SW 1271 (cell line): ENCODE measurements around the gene ZNF488.
A peak's percentile ranks its signal among the peaks of the same experiment; 100 is the strongest.

Experiments used
- DNase-seq, 2 experiments: peaks; one replicate each; lab custom pipeline; 2025; lab: John Stamatoyannopoulos, UW

Gene ZNF488

DNA sequence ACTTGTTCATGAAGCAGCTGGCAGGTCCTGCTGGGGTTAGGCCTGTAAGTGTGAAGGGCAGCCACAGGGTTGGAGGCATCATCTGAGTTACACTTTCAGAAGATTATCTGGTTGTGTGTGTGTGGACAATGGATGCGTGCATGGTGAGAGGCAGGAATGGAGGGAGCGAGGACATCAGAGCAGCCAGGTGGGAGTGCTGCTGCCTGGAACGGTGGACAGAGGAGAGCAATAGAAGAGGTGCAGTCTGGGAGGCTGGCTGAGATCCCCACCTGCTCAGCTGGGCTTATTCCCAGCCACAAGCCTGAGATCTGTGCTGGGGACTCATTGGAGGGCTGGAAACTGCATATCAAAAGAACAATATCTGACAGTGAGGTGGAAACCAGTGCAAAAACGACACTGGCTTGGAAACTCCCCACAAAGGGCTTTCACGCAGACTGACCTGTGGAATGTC lies 17.9 kb downstream of the ZNF488 start:
- DNase-seq = no peak

DNA sequence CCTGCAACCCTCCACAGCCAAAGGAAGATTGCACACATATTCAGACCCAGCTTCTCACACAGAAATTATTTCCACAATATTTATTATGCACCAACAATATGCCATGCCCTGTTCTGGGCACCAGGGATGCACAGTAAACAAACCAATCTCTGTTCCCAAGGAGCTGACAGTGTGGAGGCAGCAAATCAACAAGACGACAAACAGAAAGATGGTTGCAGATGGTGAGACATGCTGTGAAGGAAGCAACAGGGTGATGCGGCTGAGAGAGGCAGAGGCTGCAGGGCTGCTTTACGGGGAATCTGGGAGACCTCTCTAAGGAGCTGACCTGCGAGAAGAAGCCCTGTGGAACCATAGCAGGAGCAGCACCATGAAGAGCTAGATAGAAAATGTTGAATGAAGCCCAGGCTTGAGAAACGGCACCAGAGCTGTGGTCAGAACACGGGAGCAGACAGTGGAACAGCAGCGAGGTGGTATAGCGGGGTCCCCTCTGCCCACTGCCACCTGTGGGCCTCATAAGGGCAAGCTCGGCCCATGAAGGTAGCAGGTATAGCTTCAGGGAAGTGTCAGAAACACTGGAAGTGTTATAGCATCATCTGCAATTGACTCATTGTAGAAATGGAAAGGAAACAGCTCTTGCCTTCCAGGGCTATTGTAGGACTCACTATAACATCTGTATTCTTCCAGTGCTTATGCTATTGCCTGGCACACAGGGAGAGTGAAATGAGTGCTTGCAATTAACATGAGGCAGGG lies 18.5 kb downstream of the ZNF488 start:
- no peak for DNase-seq

DNA sequence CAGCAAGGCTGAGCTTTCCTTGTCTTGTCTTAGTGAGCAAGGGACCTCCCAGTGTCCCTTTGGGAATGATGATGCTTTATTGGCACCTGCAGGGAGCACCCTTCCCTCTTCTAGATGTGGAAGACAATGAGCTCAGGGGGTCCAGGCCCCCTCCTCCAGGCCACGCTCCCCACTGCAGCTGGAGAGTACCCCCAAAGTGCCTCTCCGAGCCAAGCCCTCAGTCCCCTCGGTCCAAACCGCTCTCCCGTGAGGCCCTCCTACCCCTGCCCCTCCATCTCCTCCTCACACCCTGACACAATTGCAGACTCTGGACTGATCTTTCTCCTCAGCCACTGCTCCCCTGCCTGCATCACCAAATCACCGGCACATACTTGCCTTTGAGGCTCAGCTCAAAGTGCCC lies 19.2 kb downstream of the ZNF488 start:
- no peak for DNase-seq

DNA sequence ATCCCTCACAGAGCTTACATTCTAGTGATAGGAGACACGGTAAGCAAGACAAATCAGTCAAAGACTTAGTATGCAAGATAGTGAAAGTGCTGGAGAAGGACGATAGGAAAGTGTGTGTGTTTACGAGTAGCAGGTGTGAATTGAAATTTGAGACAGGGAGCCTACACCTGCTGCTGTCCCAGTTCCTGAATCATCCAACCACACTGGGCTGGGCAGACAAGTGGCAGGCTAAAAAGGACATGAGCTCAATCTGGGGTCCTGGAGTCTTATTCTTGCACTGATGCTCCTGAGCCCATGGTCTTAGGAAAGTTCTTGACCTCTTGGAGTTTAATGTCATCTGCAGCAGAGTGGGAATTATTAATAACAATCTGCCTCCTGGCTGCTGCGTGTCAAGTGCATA lies 19.7 kb downstream of the ZNF488 start:
- no peak for DNase-seq

DNA sequence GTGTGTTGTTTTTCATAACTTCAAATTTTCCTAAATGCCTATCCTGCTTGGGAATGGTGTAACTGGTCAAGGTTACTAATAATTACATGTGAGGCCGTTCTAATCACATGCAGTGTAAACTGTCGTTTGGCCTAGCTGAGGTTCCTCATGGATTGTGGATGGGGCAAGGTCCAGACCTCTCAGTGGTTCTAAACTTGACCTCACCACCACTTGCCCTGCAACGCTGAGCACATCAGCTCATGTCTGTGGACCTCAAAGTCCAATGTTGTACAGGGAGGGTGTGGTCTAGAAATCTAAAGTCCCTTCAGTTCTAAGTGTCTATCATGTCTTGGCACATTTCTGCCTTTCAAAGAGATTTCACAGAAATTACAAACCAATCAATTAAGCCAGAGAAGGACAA lies 20.3 kb downstream of the ZNF488 start:
- no peak for DNase-seq

DNA sequence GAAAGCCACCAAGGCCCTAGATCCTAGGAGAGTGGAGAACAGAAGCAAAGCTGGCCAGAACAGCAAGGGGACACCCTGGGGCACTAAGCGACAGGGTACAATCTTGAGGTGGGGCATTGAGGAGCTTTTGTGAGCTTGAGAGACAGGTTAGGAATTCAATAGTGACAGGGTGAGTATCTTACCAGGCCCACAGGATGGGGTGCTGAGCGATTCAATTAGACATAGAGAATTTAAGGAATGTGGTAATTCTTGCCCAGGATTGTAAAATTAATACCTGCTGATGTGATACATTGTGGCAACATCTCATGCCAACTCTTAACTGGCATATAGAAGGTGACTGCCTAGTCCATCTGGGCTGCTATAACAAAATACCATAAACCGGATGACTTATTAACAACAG lies 21.9 kb downstream of the ZNF488 start:
- DNase-seq = no peak

DNA sequence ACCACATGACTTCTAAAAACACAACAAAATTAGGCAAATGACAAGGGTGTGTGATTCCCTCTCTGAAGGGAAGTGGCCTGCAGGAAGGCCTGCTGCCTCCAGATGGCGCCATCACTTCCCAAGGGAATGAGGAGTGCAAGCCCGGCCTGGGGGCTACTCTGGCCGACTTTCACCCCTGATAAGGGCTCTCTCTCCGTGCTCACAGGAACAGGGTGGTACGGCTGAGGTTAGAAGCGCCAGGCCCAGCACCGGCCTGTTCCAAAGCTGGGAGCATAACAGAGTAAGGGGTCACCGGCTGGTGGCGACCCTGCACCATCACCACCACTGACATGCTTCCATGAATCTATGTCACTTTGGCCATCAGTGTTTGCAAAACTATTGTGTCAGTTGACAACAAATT lies 22.8 kb downstream of the ZNF488 start:
- DNase-seq = no peak

DNA sequence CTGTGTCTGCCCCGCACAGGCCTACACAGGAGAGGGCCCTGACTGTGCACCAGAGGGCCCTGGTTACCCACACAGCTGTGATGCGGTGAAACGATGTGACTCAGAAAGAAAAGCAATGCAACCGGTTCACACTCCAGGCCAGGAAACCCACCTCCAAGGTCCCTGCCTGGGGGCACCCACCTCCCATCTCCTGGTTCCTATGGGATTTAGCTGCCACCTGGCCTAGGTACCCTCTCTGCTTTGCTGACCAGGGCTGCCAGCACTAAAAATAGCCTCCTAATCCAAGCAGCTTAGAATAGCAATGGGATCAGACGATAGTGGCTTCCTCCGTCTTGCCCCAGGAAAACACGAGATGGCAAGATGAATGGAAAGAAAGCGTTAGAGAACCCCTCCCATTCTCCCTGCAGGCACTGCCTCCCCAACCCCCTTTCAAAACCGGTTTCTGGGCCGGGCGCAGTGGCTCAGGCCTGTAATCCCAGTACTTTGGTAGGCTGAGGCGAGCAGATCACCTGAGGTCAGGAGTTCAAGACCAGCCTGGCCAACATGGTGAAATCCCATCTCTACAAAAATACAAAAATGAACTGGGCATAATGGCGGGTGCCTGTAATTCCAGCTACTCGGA lies 23.6 kb downstream of the ZNF488 start:
- DNase-seq = no peak

DNA sequence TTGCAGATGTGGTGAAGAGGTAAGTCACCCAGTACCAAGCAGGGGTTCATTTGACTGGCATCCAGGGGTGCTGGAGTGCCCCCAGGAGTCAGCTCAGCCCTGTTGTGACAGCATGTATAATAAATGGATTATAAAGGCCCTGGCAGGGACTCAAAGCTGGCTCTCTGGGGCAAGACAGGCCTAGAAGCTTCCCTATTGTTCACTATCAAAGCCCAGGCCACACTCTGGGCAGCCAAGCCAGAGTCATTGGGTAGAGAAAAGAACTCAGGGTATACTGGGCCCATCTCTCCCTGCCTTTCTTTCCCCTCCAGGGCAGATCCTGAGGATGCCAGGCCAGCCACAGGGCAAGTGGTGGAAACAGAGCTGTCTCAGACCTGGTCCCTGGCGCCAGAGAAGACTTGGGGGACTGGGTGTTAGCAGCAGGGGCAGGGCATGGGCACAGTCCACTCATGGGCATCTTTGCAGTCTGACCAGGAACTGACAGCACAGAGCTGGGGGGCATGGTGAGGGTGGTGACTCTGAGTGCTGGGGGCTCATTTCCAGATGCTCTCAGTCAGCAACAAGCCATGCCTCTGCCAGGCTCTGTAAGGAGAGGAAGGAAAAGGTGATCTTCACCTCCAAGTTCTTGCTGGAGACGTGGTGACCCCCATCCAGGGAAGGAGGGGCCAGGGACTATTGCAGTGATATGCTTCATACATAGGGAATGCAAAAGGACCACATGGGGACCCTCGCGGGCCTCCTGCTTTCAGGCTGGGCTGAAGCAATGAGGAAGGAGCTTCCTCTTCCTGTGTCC lies 24.3 kb downstream of the ZNF488 start:
- DNase-seq = no peak

DNA sequence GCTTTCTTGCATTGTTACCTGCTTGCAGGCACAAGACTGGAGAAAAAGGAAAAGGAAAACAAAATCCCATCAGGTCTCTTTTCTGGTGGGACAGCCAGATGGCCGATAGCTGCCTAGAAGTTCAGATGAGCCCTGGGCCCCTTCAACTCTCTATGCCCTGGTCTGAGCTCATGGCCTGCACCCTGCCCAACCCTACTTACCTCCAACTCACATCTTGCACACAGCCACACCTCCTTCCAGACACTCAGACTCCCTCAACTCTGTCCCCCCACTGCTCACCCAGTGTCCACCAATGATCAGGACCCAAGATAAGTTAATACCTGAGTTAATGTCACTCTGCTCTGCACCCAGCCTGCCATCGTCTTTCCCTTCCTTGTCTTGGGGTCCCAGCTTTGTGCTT lies 25.0 kb downstream of the ZNF488 start:
- no peak for DNase-seq

DNA sequence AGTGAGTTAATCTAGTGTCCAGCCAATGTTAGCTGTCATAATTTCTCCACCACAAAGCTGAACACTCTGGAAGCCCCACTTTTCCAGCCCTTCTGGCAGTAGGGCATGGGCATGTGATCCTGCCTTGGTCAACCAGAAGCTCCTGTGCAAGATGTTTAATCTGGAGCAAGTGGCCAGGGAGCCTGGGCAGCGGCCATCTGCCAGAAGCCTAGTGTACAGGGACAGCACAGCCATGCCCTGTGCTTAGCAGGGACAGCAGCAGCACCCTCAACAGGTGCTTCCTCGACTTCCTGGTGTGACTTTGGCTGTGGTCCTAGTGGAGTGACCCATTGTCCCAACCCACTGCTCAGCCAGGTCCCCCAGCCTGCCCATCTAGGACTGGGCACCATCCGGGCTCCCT lies 25.6 kb downstream of the ZNF488 start:
- no peak for DNase-seq

DNA sequence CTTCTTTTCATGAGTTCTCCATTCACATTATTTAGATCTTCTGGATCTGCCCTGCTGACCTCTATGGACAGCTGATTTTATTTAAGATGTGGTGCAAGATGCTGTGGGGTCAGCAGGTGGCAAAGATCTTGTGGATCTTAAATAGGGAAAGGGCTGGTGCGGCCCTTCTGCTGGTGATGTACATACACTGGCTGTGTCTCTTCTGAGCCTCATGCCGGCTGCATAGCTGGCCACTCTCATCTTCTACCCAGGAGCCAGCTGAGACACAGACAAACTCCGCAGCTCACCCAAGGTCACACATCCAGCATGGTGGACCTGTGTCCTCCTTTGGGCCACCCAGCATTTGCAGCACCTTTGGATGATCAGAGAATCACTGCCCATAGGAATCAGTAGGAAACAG lies 26.2 kb downstream of the ZNF488 start:
- no peak for DNase-seq

DNA sequence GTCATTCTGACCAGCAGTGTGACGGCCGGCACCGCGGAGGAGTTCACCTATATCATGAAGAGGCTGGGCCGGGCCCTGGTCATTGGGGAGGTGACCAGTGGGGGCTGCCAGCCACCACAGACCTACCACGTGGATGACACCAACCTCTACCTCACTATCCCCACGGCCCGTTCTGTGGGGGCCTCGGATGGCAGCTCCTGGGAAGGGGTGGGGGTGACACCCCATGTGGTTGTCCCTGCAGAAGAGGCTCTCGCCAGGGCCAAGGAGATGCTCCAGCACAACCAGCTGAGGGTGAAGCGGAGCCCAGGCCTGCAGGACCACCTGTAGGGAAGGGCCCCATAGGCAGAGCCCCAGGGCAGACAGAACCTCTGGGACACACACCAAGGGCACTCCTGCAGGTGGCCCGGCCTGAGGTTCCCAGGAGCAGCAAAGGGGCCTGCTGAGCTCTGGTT lies 26.9 kb downstream of the ZNF488 start:
- no peak for DNase-seq

DNA sequence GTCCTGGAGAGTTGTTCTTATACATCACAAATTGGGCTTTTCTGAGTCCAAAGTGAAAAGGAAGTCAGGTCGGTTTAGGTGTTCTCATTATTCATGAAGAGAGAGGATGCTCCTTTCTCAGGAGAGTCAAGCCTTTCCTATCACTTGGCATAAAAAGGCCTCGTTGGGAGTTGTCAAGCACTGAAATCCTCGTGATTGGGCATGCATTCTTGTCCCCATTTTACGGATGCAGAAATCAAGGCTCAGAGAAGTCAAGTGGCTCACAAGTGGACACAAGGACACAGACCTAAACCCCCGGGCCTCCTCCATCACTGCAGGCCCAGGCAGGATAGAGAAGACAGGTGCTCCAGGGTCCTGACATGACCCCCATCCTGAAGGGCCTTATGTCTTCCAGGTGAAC lies 27.4 kb downstream of the ZNF488 start:
- no peak for DNase-seq

DNA sequence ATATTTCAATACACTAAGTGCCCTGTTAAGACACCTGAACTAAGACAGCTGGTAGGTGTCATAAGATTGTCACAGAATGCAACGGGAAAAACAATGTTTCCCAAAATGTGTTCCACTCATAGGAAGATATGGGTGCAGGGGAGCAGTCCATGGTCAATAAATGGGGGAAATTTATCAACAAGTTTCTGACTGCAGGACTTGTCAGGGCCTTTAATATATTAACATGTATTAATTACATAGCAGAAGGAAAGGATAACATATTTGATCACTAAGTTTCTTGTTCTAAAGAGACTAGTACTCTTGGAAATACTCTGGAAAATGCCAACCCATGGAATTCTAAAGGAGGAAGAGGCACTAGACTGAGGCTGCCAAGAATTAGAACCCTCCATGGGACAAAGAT lies 29.2 kb downstream of the ZNF488 start:
- DNase-seq = no peak

DNA sequence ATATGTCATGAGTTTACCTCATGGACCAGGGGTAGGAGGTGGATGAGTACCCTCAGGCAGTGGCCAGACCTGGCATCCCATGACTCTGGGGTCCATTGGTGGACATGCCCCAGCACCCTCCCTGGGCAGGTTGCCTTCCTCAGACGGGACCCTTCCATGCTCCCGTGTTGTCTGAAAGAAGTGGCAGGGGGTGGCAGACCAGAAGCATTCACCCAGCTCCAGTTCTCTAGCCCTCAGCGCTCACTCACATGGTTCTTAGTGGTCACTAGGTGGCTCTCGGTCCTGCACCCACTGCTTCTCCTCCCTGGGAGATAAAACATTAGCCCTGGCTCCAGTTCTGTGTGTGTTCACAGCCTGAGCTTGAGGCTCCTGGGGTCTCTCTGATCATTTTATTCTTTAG lies 29.9 kb downstream of the ZNF488 start:
- DNase-seq = peak in 1 of 2 experiments; percentile 8

DNA sequence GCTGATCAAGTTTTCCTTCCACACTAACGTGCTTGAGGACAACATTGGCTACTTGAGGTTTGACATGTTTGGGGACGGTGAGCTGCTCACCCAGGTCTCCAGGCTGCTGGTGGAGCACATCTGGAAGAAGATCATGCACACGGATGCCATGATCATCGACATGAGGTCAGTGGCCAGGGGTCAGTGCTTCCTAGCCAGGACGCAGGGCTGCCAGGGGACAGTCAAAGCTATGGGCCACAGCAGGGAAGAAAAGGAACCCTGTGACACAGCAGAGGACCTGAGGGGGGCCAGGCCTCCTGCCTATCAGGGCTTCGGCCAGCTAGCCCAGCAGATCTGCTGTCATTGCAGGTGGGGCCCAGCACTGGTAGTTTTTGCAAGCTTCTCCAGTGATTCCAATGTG lies 30.7 kb downstream of the ZNF488 start:
- DNase-seq = no peak

DNA sequence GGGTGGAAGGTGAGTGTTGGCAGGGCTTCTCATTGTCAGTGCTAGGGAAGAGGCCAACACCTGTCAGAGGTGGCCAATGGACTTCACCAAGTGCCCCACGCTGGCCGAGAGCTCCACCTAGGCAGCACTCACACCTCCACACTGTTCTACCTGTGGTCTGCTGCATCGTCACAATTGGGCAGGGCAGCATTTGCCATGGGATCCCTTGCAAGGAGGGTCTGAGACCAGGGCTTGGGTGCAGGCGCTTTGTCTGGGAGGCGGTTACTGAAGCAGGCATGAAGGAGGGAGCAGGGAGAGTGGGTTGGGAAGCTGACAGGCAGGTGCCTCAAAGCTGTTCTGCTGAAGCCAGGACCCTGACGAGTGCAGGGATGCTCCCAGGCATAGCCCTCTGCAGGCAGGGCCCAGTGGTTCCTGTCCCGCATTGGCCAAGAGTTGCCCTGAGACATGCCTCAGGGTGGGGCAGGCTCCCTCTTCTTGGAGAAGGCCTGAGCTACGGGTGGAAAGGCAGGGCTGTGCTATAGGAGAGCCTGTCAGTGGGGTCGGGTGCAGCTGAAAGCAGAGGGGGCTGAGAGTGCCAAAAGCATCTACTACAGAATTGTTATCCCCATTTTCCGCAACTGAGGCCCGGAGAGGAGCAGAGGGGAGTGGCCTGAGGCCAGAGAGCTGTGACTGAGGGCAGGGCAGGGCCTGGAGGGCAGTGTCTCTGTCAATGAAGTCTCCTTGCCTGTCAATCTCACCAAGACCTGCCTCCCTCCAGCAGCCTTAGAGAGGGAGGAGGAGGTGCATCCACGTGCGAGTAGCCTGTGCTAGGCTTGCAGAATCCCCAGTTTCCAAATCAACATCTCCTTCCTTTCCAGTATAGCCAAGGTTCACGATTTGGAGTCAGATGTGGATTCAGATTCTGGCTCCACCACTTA lies 31.9 kb downstream of the ZNF488 start:
- DNase-seq = no peak

DNA sequence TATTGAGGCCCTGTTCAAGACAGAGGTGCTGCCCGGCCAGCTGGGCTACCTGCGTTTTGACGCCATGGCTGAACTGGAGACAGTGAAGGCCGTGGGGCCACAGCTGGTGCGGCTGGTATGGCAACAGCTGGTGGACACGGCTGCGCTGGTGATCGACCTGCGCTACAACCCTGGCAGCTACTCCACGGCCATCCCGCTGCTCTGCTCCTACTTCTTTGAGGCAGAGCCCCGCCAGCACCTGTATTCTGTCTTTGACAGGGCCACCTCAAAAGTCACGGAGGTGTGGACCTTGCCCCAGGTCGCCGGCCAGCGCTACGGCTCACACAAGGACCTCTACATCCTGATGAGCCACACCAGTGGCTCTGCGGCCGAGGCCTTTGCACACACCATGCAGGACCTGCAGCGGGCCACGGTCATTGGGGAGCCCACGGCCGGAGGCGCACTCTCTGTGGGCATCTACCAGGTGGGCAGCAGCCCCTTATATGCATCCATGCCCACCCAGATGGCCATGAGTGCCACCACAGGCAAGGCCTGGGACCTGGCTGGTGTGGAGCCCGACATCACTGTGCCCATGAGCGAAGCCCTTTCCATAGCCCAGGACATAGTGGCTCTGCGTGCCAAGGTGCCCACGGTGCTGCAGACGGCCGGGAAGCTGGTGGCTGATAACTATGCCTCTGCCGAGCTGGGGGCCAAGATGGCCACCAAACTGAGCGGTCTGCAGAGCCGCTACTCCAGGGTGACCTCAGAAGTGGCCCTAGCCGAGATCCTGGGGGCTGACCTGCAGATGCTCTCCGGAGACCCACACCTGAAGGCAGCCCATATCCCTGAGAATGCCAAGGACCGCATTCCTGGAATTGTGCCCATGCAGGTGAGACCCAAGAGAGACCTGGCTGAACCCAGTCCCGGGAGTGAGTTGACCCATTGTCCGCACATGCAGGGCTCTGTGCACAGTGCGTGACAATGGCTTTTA lies 33.1 kb downstream of the ZNF488 start:
- DNase-seq = no peak

DNA sequence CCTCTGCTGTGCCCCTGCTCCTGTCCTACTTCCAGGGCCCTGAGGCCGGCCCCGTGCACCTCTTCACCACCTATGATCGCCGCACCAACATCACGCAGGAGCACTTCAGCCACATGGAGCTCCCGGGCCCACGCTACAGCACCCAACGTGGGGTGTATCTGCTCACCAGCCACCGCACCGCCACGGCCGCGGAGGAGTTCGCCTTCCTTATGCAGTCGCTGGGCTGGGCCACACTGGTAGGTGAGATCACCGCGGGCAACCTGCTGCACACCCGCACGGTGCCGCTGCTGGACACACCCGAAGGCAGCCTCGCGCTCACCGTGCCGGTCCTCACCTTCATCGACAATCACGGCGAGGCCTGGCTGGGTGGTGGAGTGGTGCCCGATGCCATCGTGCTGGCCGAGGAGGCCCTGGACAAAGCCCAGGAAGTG lies 34.1 kb downstream of the ZNF488 start:
- no peak for DNase-seq

DNA sequence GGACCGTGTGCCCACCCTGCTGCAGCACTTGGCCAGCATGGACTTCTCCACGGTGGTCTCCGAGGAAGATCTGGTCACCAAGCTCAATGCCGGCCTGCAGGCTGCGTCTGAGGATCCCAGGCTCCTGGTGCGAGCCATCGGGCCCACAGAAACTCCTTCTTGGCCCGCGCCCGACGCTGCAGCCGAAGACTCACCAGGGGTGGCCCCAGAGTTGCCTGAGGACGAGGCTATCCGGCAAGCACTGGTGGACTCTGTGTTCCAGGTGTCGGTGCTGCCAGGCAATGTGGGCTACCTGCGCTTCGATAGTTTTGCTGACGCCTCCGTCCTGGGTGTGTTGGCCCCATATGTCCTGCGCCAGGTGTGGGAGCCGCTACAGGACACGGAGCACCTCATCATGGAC lies 34.6 kb downstream of the ZNF488 start:
- no peak for DNase-seq
